ENCODE measurements around the gene ZNF778.
"Not testable (repeated sequence)": the region's sequence is repeated elsewhere in the genome, so short reads cannot be mapped to it uniquely, and the experiment has no call there.

DNA sequence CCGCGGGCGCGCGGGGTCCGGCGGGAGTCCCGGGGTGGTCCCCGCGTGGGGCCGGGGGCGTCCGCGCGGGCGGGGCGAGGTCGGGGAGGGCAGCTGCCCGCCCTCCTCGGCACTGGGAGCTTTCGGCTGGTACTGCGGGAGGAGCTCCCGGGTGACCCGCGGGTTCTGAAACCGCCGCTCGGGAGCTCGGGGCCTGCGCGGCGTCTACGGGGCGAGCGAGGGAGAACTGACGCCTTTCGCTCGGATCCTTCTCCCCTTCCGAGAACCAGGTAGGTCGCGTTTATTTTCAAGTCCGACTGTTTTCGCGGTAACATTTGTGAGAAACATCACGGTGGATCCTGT lies 30.2 kb downstream of the ZNF778 start:
- TF ChIP-seq, protein P1, sequence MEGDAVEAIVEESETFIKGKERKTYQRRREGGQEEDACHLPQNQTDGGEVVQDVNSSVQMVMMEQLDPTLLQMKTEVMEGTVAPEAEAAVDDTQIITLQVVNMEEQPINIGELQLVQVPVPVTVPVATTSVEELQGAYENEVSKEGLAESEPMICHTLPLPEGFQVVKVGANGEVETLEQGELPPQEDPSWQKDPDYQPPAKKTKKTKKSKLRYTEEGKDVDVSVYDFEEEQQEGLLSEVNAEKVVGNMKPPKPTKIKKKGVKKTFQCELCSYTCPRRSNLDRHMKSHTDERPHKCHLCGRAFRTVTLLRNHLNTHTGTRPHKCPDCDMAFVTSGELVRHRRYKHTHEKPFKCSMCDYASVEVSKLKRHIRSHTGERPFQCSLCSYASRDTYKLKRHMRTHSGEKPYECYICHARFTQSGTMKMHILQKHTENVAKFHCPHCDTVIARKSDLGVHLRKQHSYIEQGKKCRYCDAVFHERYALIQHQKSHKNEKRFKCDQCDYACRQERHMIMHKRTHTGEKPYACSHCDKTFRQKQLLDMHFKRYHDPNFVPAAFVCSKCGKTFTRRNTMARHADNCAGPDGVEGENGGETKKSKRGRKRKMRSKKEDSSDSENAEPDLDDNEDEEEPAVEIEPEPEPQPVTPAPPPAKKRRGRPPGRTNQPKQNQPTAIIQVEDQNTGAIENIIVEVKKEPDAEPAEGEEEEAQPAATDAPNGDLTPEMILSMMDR (IDR thresholded peaks at IDR 0.05; ENCODE audit: insufficient read depth, low read length, poor library complexity, severe bottlenecking), result not testable (repeated sequence)
- TF ChIP-seq EZH2phosphoT487 (conservative IDR thresholded peaks at IDR 0.05; ENCODE audit: low read length), result not testable (repeated sequence)
